ENCODE data around the gene YPEL3. TPM values are rescaled to one million over a fixed set of nuclear protein-coding genes. Genes with fewer than 3 reads are reported as not detected.

Gene YPEL3
- total RNA-seq, 1 donor from 2014 or later, result 6.1 TPM

DNA sequence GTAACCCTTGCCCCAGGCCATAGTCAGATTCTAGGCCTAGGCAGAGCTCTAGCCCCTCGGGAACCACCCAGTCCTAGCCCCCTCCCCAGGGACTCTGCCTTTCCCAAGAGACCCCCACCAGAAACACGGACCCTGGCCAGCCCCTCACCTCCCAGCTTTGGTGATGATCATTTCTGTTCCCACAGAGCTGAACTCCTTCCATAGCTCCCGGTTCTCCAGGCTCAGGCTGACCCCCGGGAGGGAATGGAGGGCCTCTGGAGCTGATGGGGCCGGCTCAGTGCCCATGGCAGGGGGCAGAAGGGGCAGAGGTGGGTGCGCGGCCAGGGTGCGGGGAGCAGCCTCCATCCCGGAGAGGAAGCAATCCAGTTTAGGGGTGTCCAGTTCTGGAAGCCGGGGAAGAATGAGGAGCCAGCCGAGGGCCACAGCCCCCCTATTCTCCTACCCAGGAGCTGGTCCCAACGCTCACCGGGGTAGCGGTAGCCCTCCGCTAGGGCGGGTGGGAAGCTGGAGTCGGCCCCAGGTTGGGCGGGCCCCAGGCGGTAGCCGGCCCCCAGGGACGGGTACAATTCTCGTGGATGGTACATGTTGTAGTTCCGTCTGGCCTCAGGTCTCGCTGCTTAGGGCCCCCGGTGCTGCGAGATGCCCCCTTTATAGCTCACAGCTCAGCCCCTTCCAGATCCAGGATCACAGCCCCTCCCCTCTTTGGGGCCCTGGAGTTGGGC, 5.2 kb downstream of the YPEL3 start:
- DNase-seq (ENCODE audit: low read depth, low spot score), result no peak

DNA sequence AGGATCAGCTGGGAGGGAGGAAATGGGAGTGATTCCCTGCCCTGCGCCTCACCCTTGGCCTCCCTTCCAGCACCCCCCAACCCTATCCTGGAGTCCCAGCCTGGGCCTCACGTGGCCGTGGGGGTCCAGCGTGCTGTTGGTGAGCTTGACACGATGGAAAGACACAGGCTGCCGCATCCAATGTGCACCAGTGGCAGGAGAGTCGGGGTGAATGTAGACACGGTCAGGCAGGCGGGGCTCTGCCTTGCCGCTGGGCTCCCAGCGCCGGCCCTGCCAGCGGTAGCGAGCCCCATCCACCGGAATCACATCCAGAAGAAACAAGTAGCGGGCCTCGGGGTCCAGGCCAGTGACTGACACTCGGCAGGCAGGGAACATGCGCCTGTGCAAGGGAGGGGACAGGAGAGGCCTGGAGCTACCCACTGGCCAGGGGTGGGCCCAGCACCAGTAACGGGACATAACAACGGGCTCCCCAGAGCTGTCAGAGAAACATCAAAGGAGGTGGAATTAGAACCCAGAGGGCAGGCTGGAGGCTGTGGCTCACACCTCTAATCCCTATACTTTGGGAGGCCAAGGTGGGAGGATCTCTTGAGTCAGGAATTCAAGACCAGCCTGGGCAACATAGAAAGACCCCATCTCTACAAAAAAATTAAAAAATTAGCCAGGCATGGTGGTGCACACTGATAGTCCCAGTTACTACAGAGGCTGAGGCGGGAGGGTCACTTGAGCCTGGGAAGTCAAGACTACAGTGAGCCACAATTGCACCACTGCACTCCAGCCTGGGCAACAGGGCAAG, 7.0 kb downstream of the YPEL3 start:
- DNase-seq (ENCODE audit: low read depth, low spot score), result no peak

DNA sequence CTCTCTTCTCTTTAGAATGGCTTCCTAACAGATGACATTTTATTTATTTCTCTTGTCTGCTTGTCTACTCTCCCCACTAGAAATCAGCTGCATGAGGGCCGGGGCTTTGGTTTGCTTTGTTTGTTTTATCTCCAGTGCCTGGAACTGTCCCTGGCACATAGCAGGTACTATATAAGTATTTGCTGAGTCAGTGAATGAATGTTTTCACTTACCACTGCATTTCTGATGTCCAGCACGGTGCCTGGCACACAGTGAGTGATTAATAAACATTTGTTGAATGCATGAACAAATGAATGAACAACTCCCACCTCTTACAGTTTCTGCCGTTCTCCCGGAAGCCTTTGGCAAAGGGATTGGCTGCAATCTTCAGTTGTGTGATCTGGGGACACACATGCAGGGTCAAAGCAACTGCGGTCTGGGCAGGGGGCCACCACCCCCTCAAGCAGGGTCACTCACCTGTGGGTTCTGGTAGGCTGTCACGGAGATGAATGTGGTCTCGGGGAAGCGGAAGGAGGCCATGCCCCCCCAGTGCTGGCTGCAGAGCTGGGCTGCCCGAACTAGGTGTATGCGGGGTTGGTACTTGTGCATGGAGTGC, 7.7 kb downstream of the YPEL3 start:
- no peak for DNase-seq (ENCODE audit: low read depth, low spot score)

DNA sequence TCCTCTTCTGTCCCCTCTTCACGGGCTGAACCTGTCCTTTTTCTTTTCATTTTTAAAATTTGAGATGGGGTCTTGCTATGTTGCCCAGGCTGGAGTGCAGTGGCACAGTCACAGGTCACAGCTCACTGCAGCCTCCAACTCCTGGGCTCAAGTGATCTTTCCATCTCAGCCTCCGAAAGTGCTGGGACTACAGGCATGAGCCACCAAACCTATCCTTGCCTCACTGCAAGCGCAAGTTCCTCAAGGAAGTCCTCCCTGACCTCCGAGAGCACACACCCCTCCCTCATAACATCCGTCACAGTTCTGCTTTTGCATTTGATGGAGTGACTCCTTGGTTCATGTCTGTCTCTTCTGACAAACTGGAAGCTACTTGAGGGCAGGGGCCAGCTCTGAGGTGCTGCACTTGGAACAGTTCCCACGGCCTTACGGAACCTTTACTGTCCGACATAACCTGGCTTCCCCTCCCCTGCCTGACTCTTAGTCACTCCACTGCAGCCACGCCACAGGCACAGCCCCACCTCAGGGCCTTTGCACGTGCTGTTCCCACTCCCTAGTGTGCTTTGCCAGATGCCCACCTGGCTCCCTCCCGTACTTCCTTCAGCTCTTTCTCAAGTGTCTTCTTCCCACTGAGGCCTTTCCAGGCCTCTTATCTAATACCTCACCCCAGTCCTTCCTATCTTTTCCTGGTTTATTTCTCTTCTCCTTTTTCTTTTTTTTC, 8.7 kb downstream of the YPEL3 start:
- DNase-seq (ENCODE audit: low read depth, low spot score), result no peak

DNA sequence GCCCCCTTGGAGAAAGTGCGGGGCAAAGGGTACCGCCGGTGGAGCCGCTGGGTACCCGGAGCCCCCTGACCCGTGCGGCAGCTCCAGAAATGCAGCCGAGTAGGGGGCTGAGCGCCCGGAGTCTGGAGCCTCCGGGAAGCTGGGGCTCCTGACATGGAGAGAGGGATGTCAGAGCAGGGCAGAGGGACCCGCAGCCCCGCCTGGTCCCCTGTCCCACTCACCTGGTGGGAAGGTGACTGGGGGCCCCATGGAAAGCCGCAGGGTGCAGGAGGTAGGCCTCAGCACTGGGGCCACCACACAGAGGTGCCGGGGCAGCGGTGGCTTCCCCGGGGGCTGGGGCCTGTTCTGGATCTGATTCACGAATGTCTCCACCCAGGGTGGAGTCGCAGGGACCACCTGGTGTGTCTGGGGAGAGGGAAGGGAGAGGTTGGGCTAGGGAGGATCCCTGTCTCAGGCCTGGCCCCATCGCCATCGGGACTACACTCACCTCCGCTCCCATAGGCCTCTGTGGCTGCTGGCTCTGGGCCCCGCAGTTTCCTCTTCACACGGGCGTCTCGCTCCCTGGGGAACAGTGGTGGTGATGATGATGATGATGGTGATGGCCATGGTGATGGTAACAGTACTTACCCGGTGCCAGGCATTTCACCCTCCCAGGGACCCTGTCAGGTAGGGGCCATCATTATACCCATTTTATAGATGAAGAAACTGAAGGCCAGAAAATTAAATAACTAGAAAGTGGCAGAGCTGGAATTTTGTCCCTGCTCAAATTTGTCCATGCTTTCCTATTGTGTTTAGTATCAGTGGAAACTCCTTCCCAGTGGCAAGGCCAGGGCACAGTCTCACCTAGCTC, 9.5 kb downstream of the YPEL3 start:
- DNase-seq (ENCODE audit: low read depth, low spot score), result no peak

DNA sequence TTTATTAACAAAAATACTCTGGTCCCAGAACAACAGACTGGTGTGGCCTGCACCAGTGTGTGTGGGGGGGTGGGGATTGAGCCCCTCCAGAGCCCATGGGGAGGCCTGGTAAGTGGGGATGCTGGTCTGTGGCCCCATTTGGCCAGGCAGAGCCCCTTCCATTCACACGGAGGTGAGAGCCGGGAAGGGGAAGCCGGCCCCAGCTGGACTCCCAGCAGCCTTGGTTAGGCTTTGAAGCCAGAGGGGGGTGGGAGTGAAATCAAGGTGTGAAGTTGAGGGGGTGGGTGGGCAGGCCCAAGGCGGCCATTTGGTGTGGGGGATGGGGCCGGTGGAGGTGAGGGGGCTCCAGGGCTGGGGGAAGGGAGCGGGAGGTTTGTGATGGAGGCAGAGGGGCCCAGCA, 10.2 kb downstream of the YPEL3 start:
- DNase-seq (ENCODE audit: low read depth, low spot score), result no peak

DNA sequence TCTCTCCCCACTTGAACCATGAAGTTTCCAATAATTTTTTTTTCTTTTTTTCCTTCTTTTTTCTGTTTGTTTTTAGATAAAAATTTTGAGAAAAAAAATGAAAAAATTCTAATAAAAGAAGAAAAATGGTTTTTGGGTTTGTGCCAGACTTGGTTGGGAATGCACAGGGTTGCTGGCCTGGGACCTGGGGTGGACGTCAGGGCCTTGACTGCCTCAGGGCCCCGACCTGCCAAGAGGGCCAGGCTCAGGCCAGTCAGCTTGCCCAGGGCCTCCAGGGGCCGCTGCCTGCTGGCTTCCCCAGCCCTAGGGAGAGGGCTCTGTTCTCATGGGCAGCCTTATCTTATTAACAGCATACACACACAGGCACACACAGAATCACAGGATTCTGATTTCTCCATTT, 10.8 kb downstream of the YPEL3 start:
- DNase-seq (ENCODE audit: low read depth, low spot score), result no peak

DNA sequence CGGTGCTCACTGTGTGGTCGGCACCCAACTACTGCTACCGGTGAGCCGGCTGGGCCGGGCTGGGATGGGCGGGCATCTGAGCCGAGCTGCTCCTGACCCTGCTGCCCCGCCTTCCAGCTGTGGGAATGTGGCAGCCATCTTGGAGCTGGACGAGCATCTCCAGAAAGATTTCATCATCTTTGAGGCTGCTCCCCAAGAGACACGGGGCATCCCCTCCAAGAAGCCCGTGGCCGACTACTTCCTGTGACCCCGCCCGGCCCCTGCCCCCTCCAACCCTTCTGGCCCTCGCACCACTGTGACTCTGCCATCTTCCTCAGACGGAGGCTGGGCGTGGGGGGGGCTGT, 11.2 kb downstream of the YPEL3 start:
- DNase-seq (ENCODE audit: low read depth, low spot score), result no peak

DNA sequence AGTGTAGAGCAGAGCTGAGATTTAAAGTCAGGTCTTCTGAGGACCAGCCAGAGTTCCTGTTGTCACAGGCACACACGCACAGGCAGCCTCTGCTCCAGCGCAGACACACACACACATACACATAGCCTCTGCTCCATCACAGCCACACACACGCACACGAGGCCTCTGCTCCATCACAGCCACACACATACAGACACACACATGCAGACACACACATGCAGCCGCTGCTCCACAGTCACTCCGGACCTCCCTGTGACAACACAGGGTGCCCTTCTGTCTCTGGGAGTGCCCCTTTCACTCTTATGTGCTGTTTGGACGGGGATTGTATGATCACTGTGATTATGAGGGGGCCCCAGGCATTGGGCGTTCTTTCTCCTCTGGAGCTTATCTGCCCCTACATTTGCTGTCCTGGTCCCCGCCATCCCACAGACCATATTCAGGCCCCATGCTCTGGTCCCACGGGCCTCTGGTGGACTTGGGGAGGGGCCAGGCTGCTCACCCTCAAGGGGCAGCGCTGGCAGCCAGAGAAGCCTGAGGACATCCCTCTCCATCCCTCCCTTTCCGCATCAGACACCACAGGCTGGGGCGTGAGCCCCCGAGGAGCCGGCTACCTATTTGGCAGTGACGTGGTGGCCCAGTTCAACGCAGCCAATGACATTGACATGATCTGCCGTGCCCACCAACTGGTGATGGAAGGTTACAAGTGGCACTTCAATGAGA, 11.8 kb downstream of the YPEL3 start:
- DNase-seq (ENCODE audit: low read depth, low spot score), result no peak

DNA sequence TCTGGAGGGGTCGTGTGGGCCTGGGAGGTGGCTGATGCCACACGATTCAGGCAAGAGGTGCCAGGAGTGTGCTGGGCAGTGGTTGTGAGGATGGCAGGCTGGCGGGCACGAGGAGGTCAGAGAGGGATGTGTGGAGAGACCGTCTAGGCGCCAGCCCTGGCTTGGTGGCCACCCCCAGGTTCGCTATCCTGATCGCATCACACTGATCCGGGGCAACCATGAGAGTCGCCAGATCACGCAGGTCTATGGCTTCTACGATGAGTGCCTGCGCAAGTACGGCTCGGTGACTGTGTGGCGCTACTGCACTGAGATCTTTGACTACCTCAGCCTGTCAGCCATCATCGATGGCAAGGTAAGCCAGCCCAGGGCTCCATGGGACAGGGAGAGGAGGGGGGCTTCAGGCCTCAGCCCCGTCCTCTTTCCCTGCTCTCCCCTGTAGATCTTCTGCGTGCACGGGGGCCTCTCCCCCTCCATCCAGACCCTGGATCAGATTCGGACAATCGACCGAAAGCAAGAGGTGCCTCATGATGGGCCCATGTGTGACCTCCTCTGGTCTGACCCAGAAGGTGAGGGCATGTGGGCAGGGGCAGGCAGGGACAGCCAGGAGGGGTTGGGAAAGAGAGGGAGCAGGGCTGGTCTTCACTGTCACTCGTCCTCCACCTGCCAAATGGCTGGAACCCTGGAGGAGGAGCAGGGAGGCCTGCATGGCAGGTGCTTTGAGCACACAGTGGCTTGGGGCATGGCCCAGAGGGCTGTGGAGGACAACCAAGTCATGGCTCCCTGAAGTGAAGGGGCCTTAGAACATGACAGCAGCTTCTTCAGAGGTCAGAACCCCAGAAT, 12.6 kb downstream of the YPEL3 start:
- DNase-seq (ENCODE audit: low read depth, low spot score), result no peak

DNA sequence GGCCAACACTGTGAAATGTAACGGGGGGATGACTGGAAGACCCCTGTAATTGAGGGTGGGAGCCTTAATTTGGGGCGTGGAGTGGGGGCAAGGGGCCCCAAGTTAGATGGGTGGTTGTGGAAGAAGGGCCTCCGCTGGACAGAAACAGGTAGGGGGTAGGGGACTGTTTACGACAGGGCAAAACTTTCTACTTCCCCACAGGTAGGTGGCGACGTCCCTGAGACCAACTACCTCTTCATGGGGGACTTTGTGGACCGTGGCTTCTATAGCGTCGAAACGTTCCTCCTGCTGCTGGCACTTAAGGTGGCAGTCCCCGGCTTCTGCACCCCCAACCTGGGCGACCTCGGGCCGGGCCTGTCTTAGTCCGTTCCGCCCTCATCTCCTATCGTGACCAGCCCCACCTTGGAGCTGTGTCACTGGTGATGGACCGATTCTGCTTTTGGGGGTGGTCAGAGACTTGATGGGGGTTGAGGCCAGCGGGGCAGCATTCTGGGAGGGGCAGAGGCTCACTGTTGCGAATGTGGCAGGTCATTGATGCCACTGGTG, 13.4 kb downstream of the YPEL3 start:
- no peak for DNase-seq (ENCODE audit: low read depth, low spot score)

DNA sequence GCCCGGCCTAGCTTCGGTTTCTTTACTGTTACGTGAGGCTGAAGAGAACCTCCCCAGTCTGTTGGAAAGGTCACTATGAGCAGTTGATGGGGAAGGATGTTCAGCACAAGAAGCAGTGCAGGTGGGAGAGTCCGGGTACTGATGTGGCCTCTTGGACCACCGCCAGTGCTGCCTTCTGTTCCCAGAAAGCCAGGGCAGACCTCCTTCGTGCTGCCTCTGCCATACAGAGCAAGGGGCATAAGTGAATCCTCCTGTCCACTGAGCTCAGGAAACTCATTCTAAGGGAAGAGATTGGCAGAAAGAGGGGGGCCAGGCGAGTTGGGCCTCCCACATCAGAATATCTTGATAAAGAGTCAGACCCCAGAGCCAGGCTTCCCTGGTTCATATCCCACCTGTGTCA, 16.5 kb downstream of the YPEL3 start:
- no peak for DNase-seq (ENCODE audit: low read depth, low spot score)

DNA sequence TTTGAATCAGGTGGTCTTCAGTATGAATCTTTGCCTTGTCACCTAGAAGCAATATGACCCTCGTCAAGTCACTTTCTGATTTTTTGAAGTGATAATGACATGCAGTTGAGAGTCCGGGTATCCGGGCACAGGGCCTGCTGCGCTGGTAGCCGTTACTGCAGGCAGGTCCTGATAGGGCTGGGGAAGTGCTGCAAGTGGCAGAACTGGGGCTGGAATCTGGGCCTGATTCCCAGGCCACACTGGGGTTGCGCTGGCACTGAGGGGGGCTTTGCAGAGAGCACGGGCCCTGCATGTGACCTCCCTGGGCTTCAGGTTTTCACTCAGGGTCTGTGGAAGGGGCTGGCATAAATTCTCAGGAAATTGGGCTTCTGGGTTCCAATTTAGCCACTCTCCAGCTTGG, 17.3 kb downstream of the YPEL3 start:
- no peak for DNase-seq (ENCODE audit: low read depth, low spot score)

DNA sequence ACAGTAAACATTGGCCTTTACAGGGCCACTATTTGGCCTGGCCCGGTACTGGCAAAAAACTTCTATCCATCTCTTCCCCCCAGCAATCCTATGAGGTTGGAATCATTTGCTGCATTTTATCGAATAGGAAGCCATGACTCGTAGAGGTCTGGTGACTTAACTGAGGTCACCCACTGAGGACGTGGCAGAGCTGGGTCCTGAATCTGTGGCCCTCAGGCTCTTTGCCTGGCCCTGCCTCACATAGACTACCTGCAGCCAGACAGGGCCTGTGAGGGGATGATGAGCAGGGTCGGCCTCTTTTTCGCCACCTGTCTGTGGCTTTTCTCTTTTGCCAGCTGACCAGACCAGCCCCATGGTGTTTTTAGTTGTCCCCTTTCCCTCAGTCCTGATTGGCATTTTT, 18.4 kb downstream of the YPEL3 start:
- no peak for DNase-seq (ENCODE audit: low read depth, low spot score)

DNA sequence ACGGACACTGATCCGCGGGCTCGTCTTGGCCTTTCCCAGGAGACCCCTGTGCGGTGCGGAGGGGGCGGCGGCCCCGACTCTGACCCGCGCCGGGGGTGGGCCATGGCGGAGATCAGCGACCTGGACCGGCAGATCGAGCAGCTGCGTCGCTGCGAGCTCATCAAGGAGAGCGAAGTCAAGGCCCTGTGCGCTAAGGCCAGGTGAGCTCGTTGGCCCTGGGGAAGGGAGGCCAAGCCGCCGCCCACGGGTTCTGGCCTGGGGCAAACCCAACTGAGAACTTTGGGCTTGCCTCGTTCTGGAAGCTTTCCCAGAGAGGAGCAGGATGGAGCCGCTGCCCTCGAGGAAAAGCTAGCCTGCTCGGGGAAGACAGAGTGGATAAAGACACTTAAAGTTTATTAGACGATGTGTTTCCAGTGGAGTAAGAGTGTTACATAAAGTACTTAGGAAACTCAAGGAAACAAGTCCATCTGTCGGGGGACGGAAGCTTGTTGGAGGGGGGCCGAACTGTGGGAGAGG, 19.7 kb downstream of the YPEL3 start:
- DNase-seq (ENCODE audit: low read depth, low spot score), result no peak

DNA sequence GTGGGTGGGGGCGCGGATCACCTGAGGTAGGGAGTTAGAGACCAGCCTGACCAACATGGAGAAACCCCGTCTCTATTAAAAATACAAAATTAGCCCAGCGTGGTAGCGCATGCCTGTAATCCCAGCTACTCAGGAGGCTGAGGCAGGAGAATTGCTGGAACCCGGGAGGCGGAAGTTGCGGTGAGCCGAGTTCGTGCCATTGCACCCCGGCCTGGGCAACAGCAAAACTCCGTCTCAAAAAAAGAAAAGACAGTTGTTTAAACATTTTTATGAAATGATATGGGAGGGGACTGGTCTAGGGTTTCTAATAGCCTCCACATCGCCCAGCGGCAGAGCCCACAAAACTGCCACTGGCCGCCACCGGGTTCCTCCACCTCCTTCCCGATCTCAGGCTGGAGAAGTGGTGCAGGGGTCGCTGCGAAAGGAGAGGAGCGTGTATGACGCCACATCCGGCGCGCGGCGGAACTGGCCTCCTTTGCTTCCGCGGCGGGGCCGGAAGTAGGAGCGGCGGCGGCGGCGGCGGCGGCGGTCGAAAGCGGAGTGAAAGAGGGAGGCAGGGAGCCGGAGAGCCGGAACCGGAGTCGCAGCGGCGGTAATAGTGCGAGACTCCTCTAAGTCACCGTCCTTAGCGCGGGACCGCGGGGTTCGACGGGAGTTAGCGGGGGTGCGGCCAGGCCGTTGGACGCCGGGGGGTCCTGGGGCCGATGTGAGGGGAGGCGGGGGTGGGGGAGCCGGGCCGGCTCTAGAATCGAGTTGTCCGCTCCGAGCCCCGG, 20.3 kb downstream of the YPEL3 start, which contains the start of gene PPP4C:
Gene PPP4C (plus strand): TSS at position 492 of the 773 bp plus-strand sequence. CDS start 384 bp downstream, outside the sequence.
- peak; percentile 62 for DNase-seq (ENCODE audit: low read depth, low spot score)

DNA sequence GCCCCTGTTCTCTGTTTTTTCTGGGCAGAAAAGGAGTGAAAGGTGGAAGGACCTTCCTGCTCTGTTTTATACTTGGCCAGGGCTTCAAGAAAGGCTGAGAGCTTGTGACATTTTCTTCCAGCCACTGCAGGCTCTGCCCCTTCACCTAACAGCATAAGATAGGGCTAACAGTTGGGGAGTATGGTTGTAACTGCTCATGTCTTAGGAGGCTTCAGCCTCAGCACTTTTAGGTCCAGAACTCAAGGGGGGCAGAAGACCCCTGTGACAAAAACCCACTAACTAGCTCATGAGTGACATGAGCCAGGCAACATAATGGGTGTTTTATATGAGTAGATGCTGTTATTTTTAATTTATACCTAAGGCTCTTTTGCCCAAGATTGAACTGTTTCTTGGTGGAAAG, 25.5 kb downstream of the YPEL3 start:
- DNase-seq (ENCODE audit: low read depth, low spot score), result no peak

All from pulmonary artery endothelial cell (primary cell).